Thyroid gland (tissue), 4 donors: ENCODE data around the gene EHBP1. TPM values are rescaled to one million over a fixed set of nuclear protein-coding genes. Genes with fewer than 3 reads are reported as not detected.

ENCODE experiments used
- DNase-seq, 2 donors: peaks; one replicate each; pipeline ENCODE4 v3.0.0-alpha.2; 2019
- H3K27ac ChIP-seq, 3 donors: fragments of 200-600 bp; sonication (generic); 1 replicate in 2 of 3; 2 replicates in 1 of 3; pipeline ENCODE4 v1.5.1; 2016 to 2019; ENCODE audit warnings: mild to moderate bottlenecking in 1 of 3, moderate library complexity in 1 of 3
- H3K27me3 ChIP-seq: fragments of 200-600 bp; sonication (generic); one replicate; pipeline ENCODE4 v1.5.1; 2019
- H3K36me3 ChIP-seq, 2 donors: fragments of 200-600 bp; sonication (generic); one replicate each; pipeline ENCODE4 v1.5.1; 2016 to 2019
- H3K4me1 ChIP-seq, 2 donors: fragments of 200-600 bp; sonication (generic); one replicate each; pipeline ENCODE4 v1.5.1; 2017 to 2019
- H3K4me3 ChIP-seq, 3 donors: fragments of 200-600 bp; sonication (generic); replicated peaks in 1 of 3; 1 replicate in 2 of 3; 2 replicates in 1 of 3; pipeline ENCODE4 v1.5.1; 2016; ENCODE audit warnings: mild to moderate bottlenecking in 1 of 3
- H3K9me3 ChIP-seq: fragments of 200-600 bp; sonication (generic); one replicate; pipeline ENCODE4 v1.5.1; 2017
- POLR2A ChIP-seq, 2 donors: fragments of 450-650 bp; IDR thresholded peaks; one replicate each; pipeline ENCODE4 v1.6.1; 2017; ENCODE audit warnings: antibody characterized with exemption in 2 of 2, mild to moderate bottlenecking in 2 of 2, moderate library complexity in 1 of 2
- WGBS, 2 donors: methylation state at CpG; one replicate each; pipeline ENCODE4 v1.1.5; 2017; 5-methylcytosine and 5-hydroxymethylcytosine counted together
- intact Hi-C: fragments of 100-400 bp; cut with DNase I; formaldehyde crosslinking; loops from one replicate; pipeline ENCODE4 v1.15.1; 2023
- total RNA-seq, 4 donors: library from RNA; depleted of rRNA; stranded (reverse); fragments of >200 nt; gene quantifications; one replicate each; pipeline ENCODE4 v1.2.3, GENCODE V29; 2016
- TF ChIP-seq, protein P1 (sequence below), 6 experiments: fragments of 200-600 bp in 3 of 6; fragments of 450-650 bp in 3 of 6; sonication (generic) in 3 of 6; IDR thresholded peaks; one replicate each; pipeline ENCODE4 v1.5.1; 2016 to 2019; ENCODE audit warnings: antibody characterized with exemption in 6 of 6, mild to moderate bottlenecking in 2 of 6, inconsistent platforms in 1 of 6, moderate library complexity in 1 of 6

Gene EHBP1
- total RNA-seq, 4 donors from 2014 or later: 49.9 to 68.8 (median 57.0) TPM

DNA sequence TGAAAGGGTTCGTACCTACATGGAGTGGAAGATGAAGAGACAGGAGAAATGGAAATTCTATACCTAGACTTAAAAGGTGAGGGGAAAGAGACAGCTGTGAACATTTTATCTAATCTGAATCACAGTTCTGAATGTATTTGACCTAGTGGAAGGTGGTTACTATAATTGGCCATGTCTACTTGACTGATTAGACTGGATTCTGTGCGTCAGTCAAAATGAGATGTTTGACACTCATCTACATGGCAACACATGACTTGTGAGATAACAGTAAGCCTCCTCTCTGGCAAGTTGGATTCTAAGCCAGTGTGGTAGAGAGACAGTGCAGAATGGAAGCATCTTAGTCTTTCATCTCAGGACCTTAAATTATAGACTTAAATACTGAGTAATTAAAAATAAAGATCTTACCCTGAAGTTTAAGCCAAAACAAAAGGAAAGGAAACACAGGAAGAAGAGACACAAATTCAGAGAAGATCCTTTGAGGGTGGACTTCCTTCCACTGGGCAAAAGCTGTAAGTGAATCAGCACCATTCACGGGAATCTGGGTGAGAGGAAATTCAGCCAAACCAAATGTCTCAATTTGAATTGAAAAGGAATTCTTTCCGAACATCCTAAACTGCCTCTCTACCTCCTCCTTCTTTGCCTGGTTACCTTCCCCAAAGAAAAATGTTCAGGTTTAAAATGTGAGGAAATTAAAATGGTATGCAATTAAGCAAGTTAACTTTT is 121.6 kb downstream of the EHBP1 start:
- no peaks in the 10 kb centered on the region for H3K4me1 ChIP-seq
- DNase-seq: no peak
- no peak overlapping the region for H3K27ac ChIP-seq
- no peaks in the 10 kb centered on the region for H3K27me3 ChIP-seq
- 92 to 93% methylated on average over 4 of the region's 4 CpGs for WGBS, 2 donors
- no peaks in the 10 kb centered on the region for H3K9me3 ChIP-seq
- TF ChIP-seq POLR2A (IDR thresholded peaks at IDR 0.05): no peak
- TF ChIP-seq, protein P1, sequence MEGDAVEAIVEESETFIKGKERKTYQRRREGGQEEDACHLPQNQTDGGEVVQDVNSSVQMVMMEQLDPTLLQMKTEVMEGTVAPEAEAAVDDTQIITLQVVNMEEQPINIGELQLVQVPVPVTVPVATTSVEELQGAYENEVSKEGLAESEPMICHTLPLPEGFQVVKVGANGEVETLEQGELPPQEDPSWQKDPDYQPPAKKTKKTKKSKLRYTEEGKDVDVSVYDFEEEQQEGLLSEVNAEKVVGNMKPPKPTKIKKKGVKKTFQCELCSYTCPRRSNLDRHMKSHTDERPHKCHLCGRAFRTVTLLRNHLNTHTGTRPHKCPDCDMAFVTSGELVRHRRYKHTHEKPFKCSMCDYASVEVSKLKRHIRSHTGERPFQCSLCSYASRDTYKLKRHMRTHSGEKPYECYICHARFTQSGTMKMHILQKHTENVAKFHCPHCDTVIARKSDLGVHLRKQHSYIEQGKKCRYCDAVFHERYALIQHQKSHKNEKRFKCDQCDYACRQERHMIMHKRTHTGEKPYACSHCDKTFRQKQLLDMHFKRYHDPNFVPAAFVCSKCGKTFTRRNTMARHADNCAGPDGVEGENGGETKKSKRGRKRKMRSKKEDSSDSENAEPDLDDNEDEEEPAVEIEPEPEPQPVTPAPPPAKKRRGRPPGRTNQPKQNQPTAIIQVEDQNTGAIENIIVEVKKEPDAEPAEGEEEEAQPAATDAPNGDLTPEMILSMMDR (IDR thresholded peaks at IDR 0.05): no peak
- intact Hi-C loops: no loop called here
- no peaks in the 10 kb centered on the region for H3K36me3 ChIP-seq
- no peak overlapping the region for H3K4me3 ChIP-seq

DNA sequence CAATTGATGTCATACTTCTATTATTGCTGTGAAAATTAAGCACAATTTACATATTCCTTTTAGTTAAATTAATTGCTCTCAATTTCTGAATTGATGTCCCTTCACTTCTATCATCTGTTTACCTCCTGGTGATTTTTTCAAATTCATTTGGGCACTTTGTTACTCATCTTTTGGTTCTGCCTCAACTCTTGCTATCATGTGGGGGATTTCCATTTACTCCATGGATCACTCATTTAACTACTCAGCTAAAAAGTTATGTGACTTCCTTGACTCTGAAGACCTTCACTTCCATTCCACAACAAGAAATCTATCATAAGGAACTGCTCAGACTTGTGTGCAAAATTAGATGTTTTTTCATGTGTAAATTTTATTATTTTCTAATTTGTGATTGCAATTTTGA is 126.2 kb downstream of the EHBP1 start:
- TF ChIP-seq, protein P1 (IDR thresholded peaks at IDR 0.05): no peak
- TF ChIP-seq POLR2A (IDR thresholded peaks at IDR 0.05): no peak
- H3K9me3 ChIP-seq: no peaks in the 10 kb centered on the region
- intact Hi-C loops: no loop called here

DNA sequence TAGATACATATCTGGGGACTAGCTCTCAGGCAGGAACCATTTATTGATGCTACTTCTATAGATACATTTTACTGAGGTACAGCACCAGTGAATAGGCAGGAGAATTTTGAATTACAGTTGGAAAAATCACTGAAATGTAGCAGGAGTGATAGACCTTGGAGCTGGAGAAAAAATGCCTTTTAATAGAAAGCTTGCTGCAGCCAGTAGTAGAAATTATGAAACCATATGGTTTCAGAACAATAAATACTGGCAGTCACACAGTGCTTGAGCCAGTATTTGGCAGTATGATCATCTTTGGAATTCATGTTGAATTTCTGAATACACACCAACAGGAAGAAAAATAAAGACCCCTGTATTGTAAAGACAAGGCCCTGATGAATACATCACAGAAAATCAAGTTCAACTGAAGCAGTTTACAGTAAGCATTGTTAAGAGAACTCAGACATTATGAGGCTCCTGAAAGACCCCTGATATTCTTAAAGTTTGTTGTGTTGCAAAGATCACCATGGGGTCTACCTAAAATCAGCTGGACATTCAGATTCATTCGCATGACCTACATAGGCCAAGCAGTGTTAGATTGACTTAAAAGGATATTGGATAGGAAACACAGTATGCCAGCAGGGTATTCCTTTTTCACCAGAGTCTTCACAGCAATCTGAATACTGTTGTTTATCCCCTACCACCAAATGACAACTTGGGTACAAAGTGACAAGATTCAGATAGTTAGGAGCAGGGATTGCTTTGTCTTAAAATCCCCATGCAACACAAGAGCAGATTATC is 139.0 kb downstream of the EHBP1 start:
- Histone ChIP-seq H3K27me3 (no peaks in the 10 kb centered on the region), H3K4me1 (no peaks in the 10 kb centered on the region), H3K9me3 (no peaks in the 10 kb centered on the region), H3K4me3 (no peak overlapping the region), H3K27ac (no peak overlapping the region), H3K36me3 (no peaks in the 10 kb centered on the region)
- intact Hi-C loops: no loop called here
- DNase-seq: no peak
- WGBS, 2 donors: 77 to 95% methylated on average over 1 of the region's 1 CpG
- TF ChIP-seq, protein P1 (IDR thresholded peaks at IDR 0.05): no peak
- no peak for TF ChIP-seq POLR2A (IDR thresholded peaks at IDR 0.05)

More for the DNA sequence above, 126.2 kb downstream of the EHBP1 start:
- H3K4me1 ChIP-seq: no peaks in the 10 kb centered on the region
- H3K27me3 ChIP-seq: no peaks in the 10 kb centered on the region
- peaks cover 0 to 7% of the 10 kb centered on the region in 2 donors for H3K36me3 ChIP-seq
- no peak for DNase-seq
- no peak overlapping the region for H3K27ac ChIP-seq
- no peak overlapping the region for H3K4me3 ChIP-seq

DNA sequence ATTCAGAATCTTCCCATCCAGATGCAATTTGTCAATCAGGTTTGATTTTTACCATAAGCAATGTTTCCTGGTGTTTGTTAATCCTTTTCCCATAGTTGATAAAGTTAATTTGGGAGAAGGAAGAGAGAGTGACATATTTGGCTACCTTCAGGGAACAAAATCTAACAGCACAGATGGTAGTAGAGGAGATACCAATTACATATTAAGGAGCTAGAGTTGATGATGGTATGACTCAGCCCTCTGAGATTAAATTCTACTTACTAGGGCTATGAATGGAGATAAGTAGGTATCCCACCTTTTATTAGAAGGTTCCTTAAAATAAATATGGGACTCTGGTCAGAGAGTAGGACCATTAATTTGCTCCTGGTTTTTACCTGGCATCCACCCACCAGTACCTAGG is 139.7 kb downstream of the EHBP1 start:
- H3K27me3 ChIP-seq: no peaks in the 10 kb centered on the region
- intact Hi-C loops: no loop called here
- no peak for TF ChIP-seq POLR2A (IDR thresholded peaks at IDR 0.05)
- H3K9me3 ChIP-seq: no peaks in the 10 kb centered on the region
- H3K27ac ChIP-seq: no peak overlapping the region
- no peak overlapping the region for H3K4me3 ChIP-seq
- no peaks in the 10 kb centered on the region for H3K36me3 ChIP-seq
- no peak for DNase-seq
- H3K4me1 ChIP-seq: no peaks in the 10 kb centered on the region

DNA sequence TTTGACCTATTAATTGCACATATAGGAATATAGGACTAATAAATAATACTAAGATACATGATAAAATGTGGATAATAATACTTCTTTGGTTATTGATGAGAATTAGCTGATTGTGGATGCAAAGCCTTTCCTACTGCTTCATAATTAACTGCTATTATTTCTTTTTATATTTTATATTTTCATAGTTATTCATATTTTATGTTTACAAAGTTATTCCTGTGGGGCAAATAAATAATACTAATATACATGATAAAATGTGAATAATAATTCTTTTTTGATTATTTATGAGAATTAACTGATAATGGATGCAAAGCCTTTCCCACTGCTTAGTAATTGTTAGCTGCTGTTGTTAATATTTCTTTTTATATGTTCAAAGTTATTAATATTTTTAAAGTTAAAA is 146.7 kb downstream of the EHBP1 start:
- intact Hi-C loops: no loop called here
- Histone ChIP-seq H3K4me1 (no peaks in the 10 kb centered on the region), H3K27me3 (no peaks in the 10 kb centered on the region), H3K27ac (no peak overlapping the region), H3K36me3 (peaks cover 0 to 2% of the 10 kb centered on the region in 2 donors), H3K4me3 (no peak overlapping the region), H3K9me3 (no peaks in the 10 kb centered on the region)
- no peak for TF ChIP-seq POLR2A (IDR thresholded peaks at IDR 0.05)
- TF ChIP-seq, protein P1 (IDR thresholded peaks at IDR 0.05): no peak
- no peak for DNase-seq
